GM19035 (cell line): ENCODE data around the gene ATP4A.
A peak's percentile ranks its signal among the peaks of the same experiment; 100 is the strongest.

Source experiments
- ATAC-seq: cut with Tn5 transposase; IDR thresholded peaks from one replicate; pipeline ENCODE4 v1.9.1; 2021; ENCODE audit not compliant: unreplicated experiment

Gene ATP4A

DNA sequence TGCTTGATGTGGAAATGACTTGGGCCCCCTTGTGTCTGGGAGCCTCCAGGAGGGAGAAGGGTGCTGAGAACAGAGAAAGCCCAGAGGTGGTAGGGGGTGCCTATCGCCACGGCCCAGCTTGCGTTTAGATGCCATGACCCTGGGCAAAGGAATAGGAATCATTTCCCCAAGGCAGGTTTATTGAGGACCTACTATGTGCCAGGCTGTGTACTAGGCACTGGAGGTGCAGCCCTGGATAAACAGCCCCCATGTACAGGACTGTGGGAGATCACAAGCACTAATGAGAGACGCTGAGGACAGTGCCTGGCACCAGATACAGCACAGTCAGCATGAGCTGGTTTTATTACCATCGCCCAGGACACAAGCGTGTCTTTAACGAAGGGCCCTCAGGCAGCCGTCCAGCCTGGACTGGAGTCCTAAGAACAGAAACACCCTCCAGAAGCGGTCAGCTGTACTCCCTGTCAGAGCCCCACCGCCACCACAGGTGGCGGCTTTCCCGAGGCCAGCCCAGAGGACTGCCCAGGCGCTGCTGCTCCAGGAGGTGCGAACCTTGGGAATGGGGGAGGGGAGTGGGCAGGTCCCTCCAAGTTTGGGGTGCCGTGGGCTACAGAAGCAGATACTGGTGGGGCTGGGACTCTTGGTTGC lies 13.5 kb downstream of the ATP4A start:
- ATAC-seq = no peak

DNA sequence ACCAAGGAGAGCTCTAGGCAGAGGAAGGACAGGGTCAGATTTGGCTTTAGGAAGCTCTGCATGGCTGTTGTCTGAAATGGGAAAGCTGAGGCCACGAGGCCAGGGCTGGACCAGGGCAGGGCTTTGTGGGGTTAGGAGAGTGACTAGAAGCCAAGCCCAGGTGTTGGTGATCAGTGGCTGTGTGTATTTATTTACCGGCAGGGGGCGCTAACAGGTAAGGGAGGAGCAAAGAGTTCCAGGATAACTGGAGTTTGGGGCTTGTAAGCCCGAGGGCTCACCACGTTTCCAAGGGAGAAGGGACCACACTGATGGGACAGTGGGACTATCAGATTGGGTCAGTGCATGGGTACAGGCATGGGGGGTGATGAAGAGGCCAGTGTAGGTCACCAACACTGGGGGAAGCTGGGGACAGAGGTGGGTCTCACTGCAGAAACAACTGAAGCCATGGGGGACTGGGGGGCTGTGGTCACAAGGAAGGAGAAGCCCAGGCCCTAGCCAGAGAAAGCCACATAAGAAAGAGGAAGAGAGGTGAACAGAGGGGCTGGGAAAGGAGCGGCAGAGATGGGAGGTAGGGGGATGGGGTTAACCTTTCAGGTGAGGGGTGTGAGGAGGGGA lies 14.2 kb downstream of the ATP4A start:
- ATAC-seq = no peak

DNA sequence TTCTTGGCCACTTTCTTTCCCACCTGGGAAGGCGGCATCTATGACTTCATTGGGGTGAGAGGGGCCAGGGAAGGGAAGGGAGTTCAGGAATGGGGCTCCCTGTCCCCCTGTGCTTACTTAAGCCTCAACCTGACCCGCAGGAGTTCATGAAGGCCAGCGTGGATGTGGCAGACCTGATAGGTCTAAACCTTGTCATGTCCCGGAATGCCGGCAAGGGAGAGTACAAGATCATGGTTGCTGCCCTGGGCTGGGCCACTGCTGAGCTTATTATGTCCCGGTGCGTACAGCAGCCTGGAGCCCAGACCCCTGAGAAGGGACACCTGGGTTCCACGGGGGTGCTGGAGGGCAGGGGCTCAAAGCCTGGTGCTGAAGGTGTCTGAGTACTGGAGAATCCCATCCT lies 16.9 kb downstream of the ATP4A start:
- ATAC-seq = no peak

DNA sequence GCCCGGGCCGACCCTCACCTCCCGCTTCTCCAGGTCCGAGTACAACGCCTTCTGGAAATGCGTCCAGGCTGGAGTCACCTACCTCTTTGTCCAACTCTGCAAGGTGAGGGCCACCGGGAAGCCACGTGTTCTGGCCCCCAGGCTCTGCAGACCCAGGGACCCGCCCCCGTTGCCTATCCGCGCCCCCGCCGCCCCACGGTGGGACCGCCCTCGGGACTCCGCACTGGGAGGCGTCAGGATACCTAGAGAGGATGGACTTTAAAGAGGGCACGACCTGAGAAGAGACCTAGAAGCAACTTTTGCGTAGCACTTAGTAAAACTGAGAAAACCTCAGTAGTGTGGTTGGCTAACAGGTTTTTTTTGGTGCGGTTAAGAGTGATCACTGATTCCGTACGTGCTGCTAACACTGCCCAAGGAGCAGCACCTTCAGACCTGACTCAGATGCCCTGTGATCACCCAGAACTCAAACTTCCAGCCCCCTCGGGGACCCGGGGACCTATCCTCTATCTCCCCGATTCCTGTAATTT lies 17.5 kb downstream of the ATP4A start:
- peak; percentile 41 for ATAC-seq

DNA sequence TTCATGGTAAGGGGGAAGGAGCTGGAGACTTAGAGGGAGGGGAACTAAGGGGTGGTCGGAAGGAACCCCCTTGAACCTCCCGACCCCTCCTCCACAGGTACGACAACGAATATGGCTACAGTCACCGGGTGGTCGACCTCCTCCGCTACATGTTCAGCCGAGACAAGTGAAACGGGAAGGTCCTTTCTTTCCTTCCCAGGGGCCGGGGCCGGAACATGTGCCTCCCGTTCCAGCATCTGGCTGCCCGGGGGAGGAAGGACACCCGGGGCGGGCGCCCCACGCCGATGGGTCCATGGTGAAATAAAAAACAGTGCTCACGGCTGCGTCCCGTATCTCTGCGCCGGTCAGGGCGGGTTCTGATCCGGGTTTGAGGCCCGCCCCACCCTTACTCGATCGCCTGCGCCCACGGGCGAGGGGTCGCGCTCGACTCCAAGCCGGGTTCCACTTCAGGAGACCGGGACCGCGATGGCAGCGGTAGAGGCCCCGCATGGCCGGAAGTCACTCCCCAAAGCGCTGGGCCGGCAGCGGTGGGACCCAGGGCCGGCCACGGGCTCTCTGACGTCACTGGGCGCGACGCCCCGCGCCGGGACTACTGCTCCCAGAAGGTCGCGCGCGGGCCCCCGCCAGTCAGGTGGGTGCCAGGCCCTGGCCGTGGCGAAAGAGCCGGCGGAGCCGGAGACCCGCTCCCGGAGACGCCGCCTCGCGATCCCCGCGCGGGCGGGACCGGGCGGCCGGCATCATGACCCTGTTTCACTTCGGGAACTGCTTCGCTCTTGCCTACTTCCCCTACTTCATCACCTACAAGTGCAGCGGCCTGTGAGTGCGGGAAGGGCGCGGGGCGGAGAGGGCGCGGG lies 18.2 kb downstream of the ATP4A start, which contains the start of gene TMEM147:
TSS of gene TMEM147 (plus strand) at position 626 of the 854 bp plus-strand sequence. CDS start at position 740, 114 bp downstream.
- ATAC-seq = peak; percentile 86

DNA sequence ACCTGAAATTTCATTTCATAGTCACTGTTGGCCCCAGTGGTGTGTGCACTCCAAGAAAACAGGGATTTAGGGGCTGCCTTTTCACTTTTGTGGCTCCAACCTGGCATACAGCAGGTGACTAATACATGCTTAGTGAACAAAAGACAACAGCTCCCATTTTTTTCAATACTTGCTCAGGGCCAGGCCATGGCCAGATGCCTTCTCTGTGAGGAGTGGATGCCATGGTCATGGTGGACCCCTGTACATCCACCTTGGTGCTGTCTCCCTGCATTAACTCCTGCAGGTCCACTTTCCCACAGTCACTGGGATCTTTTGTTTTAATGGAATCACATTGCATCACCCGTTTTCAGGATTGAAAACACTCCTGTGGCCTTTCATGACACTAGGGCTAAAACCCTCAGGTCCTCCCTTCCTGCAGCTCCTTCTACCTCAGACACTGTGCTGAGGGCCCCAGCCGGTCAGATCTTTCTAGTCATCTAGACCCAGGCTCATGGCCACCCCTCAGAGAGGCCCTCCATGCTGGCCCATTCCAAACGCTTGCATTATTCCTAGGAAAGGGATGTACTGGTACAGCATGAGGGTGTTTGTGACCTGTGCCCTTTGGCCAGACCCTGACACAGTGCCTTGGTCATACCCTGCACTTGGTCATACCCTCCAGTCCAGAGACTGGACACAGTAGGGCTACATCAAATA lies 19.2 kb downstream of the ATP4A start:
- ATAC-seq = no peak

DNA sequence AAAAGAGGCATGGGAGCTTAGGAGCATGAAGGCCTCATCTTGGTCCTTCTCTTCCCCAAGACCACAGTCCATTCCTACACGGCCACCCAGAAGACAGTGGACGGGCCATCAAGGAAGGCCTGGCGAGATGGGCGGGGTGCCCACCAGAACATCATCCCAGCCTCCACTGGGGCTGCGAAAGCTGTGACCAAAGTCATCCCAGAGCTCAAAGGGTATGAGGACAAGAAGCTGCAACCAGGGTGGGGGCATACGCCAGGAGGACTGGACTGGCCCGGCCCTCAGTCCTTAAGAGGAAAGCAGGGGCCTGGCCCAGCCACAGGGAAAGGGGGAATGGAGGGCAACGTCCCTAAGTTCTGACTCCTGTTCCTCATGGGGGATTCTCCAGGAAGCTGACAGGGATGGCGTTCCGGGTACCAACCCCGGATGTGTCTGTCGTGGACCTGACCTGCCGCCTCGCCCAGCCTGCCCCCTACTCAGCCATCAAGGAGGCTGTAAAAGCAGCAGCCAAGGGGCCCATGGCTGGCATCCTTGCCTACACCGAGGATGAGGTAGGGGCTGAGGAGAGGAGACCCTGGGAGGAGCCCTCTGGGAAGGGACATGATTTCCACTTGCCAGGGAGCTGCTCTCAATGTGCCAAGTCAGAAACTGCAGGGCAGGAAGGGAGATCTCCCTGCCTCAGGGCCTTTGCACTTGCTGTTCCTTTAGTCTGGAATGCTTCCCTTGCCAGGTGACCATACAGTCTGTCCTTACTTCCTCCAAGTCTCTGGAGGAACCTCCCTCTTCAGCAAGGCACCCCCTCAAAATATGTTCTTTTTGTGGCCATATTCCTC lies 20.0 kb downstream of the ATP4A start:
- no peak for ATAC-seq

DNA sequence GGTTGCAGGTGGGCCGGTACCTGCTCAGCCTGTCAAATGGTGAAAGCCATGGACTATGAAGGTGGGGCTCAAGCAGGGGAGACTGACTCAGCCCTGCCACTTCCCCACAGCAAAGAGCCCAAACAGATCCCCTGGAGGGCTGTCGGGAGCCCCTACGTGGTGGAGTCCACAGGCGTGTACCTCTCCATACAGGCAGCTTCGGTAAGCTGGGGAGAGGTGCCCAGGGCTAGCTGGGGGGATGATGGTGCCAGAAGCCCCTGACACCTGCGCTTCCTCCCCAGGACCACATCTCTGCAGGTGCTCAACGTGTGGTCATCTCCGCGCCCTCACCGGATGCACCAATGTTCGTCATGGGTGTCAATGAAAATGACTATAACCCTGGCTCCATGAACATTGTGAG lies 21.2 kb downstream of the ATP4A start:
- ATAC-seq = no peak

DNA sequence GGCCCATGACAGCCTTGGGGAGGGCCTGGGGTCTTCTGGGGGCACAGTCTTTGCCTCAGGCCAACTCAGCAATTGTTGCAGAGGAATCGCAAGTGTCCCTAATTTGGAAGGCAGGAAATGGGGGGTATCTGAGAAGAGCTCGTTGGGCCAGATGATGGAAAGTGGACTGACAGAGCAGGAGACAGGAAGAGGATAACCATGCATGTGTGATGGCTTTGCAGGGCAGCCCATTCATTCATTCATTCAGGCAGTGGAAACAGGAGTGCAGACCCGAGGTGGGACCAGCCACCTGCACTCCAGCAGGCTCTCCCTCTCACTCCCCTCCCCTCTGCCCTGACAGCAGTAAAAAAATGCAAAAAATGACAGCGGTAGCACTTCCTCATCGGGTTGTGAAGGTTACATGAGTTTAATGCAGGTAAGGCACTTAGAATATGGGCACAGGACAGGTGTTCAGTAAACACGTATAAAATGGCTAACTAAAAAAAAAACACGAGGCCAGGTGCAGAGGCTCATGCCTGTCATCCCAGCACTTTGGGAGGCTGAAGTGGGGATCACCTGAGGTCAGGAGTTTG lies 23.0 kb downstream of the ATP4A start:
- ATAC-seq = no peak

DNA sequence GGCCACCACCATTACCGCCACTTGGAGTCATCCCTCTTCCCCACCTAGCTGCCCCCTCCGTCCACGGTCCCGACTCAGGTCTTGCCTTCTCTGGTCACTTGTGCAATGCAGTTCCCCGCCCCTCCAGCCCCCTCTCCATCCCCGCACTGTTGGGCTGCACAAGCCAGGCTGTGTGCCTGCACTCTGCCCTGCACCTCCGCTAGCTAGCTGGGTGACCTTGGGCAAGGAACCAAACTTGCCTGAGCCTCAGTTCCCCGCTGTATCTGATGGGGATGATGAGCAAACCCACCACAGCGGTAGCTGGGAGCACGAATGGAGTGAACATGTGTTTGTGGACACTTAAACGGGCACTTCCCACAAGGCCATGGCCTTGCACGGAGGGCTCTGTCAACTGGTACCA lies 23.6 kb downstream of the ATP4A start:
- no peak for ATAC-seq

DNA sequence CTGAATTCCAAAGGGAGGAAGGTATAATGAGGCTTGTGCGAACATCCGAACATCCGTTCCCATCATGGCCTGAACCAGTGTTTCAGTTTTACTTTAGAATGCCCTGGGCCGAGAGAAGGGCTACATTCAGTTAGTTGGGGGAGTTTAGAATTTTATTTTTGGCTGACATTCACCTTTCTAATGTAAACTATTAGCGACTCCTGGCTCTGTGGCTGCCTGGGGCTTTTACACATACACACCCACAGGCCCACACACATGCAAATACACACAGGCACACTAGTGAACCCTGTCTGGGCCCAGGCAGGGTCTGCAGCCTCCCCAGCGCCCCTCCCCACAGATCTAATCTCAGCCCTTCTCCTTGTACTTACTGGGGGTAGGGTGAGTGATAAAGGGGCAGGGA lies 24.1 kb downstream of the ATP4A start:
- no peak for ATAC-seq

DNA sequence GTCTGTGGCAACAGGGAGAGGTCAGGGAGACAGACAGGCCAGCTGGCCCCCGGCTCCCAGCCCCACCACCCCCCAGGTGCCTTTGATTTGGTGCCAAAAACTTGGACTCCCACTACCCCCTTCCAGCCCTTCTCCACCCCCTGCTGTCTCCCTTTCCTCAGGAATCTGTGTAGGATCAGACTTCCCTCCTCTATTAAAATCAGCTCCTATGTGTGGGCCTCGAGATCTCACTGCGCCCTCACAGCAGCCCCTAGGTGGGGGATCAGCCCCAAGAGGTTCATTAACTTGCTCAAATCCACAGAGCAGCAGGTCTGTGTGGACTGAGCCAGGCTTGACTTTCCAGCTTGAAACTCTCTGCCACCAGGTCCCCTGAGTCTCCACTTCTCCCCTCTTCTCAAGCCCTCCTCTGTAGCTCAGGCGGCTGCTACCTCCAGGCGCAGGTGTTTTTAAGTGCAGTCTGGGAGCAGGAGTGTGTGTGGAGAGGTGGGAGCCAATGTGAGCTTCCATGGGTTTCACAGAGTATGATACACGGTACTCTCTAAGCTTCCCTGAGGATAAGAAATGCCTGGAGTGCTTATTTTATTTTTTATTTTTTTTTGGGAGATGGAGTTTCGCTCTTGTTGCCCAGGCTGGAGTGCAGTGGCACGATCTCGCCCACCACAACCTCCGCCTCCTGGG lies 28.5 kb downstream of the ATP4A start:
- ATAC-seq = no peak

DNA sequence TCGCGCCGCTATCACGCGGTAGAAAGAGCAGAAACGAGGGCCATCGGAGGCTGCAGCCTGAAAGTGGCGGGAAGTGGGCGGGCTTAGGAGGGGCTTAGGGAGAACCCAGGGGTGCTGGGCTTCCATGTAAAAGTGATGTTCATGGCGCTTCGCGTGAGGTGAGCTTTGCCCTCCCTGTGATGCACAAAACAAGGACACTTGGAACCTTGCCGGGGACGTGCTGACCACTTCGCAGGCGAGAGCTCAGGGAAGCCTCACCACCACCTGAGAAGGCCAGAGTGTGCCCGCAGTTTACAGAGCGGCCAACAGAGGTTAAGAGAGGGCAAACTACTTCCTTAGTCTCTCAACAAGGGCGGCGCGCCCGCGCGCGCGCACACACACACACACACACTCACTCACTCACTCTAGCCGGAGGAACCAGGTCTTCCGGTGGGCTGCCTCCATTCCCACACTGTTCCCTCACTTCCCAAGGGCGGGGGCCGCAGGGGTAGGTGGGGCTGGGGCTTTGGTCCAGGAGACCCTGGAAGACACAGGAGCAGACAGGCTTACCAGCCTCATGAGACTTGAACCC lies 29.6 kb downstream of the ATP4A start:
- no peak for ATAC-seq

DNA sequence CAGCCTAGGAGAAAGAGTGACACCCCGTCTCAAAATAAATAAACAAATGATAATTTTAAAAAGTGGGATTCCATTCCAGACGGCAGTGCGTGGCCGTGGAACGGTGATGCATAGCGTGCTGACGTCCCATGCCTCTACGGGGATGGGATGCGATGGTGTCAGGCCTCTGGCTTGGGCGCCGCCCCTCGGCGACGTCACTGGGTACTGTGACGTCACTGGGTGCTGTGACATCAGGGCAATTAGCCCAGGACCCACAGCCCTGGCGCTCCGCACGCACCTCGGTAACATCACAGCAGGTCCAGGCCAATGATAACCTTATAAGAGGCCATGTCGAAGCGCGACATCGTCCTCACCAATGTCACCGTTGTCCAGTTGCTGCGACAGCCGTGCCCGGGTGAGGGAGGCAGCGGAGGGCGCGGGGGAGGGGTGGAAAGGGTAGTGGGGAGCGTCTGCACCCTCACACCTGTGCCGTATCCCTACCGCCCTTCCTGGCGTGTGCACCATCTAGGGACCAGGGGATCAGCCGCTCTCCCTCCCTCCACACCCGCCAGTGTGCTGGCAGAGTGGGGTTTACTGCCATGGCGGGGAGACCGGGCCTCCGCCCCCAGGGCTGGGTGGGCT lies 30.1 kb downstream of the ATP4A start, which contains the start of gene GAPDHS:
TSS of gene GAPDHS (plus strand) at position 256 of the 621 bp plus-strand sequence. CDS start at position 328, 72 bp downstream.
- ATAC-seq = no peak

DNA sequence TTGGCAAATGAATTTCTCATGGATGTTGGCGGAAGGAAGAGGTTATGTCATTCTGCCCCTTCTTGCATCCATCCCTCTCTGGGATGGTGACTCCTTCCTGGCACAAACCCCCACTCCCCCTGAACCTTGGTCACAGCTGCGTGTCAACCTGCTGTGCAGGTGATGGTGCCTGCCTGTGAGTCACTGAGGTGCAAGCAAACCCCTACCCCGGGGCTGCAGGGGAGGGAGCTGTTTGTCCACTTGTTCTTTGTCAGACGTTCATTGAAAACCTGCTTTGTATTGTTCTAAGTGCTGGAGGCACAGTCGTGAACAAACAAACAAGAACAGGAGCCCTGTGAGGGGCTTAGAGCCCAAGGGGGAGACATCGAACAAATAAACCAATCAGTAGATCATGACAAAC lies 32.2 kb downstream of the ATP4A start:
- ATAC-seq = no peak

DNA sequence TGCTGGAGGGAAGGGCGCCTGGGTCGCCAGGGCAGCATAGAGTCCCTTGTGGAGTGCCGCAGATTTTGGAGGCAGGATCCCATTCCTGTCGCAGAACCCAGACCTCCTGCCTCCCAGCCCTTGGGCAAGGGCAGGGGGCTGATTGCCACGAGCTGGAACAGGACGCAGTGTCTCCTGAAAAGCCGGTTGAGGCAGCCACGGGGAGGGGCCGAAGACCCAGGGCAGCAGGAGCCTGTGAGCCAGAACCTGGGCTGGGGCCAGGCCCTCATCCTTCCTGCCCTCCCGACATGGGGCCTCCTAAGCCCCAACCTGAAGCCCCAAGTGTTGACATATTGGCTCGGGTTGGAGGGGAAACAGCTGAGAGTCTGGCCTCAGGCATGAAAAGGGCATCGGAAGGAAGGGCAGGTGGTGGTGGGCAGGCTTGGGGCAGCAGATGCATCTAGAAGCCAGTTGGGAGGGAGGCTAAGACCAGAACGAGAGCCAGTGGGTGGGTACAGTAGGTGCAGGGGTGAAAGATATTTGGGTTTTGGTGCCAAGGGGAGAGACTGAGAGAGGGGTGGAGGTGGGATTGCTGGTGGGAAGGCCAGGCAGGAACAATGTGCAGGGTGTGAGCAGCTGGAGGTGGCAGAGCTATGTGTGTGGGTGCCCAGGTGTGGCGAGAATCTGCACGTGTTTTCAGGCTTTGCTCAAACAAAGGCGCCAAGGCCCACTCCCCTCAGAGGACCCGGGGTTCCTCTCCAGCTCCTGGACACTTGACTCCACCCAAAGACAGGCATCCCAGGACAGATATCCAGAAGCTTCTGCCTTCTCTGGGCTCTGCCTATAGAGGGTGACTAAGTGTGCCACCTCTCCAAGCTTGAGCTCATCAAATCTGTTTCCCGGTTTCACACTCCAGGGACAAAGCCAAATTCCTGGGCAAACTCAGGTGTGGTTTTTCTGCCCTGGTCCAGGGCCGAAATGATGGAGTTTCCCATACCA lies 33.9 kb downstream of the ATP4A start:
- ATAC-seq = no peak
